Thyroid gland (tissue), 4 donors: Measurements from ENCODE around the gene TNN. TPM values are rescaled to one million over a fixed set of nuclear protein-coding genes. Genes with fewer than 3 reads are reported as not detected.

Experiments
- DNase-seq, 2 donors: peaks; one replicate each; pipeline ENCODE4 v3.0.0-alpha.2; 2019
- H3K27ac ChIP-seq, 3 donors: fragments of 200-600 bp; sonication (generic); 1 replicate in 2 of 3; 2 replicates in 1 of 3; pipeline ENCODE4 v1.5.1; 2016 to 2019; ENCODE audit warnings: mild to moderate bottlenecking in 1 of 3, moderate library complexity in 1 of 3
- H3K27me3 ChIP-seq: fragments of 200-600 bp; sonication (generic); one replicate; pipeline ENCODE4 v1.5.1; 2019
- H3K36me3 ChIP-seq, 2 donors: fragments of 200-600 bp; sonication (generic); one replicate each; pipeline ENCODE4 v1.5.1; 2016 to 2019
- H3K4me1 ChIP-seq, 2 donors: fragments of 200-600 bp; sonication (generic); one replicate each; pipeline ENCODE4 v1.5.1; 2017 to 2019
- H3K4me3 ChIP-seq, 3 donors: fragments of 200-600 bp; sonication (generic); replicated peaks in 1 of 3; 1 replicate in 2 of 3; 2 replicates in 1 of 3; pipeline ENCODE4 v1.5.1; 2016; ENCODE audit warnings: mild to moderate bottlenecking in 1 of 3
- H3K9me3 ChIP-seq: fragments of 200-600 bp; sonication (generic); one replicate; pipeline ENCODE4 v1.5.1; 2017
- CTCF ChIP-seq, 6 experiments: fragments of 200-600 bp in 3 of 6; fragments of 450-650 bp in 3 of 6; sonication (generic) in 3 of 6; IDR thresholded peaks; one replicate each; pipeline ENCODE4 v1.5.1; 2016 to 2019; ENCODE audit warnings: antibody characterized with exemption in 6 of 6, mild to moderate bottlenecking in 2 of 6, inconsistent platforms in 1 of 6, moderate library complexity in 1 of 6
- POLR2A ChIP-seq, 2 donors: fragments of 450-650 bp; IDR thresholded peaks; one replicate each; pipeline ENCODE4 v1.6.1; 2017; ENCODE audit warnings: antibody characterized with exemption in 2 of 2, mild to moderate bottlenecking in 2 of 2, moderate library complexity in 1 of 2
- WGBS, 2 donors: methylation state at CpG; one replicate each; pipeline ENCODE4 v1.1.5; 2017; 5-methylcytosine and 5-hydroxymethylcytosine counted together
- intact Hi-C: fragments of 100-400 bp; cut with DNase I; formaldehyde crosslinking; loops from one replicate; pipeline ENCODE4 v1.15.1; 2023
- total RNA-seq, 4 donors: library from RNA; depleted of rRNA; stranded (reverse); fragments of >200 nt; gene quantifications; one replicate each; pipeline ENCODE4 v1.2.3, GENCODE V29; 2016

Gene TNN
- total RNA-seq, 4 donors from 2014 or later = 0.27 to 1.3 (median 0.44) TPM

GRCh38 chr1:175114996-175115395, 47.4 kb downstream of the TNN start:
- DNase-seq = no peak
- H3K4me3 ChIP-seq = no peak overlapping the region
- WGBS, 2 donors = 43% methylated on average over 1 to 2 of the region's 2 CpGs

DNA sequence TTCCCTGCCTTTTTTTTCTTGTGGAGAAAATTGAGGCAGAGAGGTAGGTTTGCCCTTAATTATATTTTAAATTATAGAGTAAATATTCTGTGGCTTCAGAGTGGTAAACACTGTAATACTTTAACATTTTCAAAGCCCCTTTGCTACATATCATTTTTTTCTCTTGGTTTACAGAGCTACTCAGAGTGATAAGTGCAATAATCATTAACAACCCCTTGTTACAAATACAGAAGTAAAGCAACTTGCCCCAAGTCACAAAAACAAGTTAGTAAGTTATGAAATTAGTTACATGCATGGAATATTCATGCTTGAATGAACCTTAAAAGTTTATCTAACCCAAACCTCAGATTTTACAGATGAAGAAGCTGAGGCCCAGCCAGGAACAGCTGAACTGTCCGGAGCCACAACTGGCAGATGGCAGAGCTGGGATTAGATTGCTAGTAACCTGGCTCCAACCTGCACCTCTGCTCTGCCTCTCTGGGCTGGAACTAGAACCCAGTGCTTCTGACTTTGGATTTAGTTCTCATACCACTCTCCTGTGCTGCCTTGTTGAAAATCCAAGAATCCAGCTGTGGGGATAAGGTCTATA, 48.7 kb downstream of the TNN start:
- 88 to 100% methylated on average over 1 of the region's 1 CpG for WGBS, 2 donors
- no peaks in the 10 kb centered on the region for H3K27me3 ChIP-seq
- no peaks in the 10 kb centered on the region for H3K36me3 ChIP-seq
- no peaks in the 10 kb centered on the region for H3K4me1 ChIP-seq
- no peaks in the 10 kb centered on the region for H3K9me3 ChIP-seq
- no peak overlapping the region for H3K27ac ChIP-seq
- no peak for DNase-seq
- intact Hi-C loops = no loop called here
- no peak overlapping the region for H3K4me3 ChIP-seq
- TF ChIP-seq CTCF (IDR thresholded peaks at IDR 0.05) = no peak
- TF ChIP-seq POLR2A (IDR thresholded peaks at IDR 0.05) = no peak

More at GRCh38 chr1:175114996-175115395, 47.4 kb downstream of the TNN start:
- Histone ChIP-seq H3K4me1 (no peaks in the 10 kb centered on the region), H3K27me3 (no peaks in the 10 kb centered on the region), H3K27ac (no peak overlapping the region), H3K9me3 (no peaks in the 10 kb centered on the region), H3K36me3 (no peaks in the 10 kb centered on the region)
- intact Hi-C loops = no loop called here
- TF ChIP-seq POLR2A (IDR thresholded peaks at IDR 0.05) (no peak), CTCF (IDR thresholded peaks at IDR 0.05) (no peak)

DNA sequence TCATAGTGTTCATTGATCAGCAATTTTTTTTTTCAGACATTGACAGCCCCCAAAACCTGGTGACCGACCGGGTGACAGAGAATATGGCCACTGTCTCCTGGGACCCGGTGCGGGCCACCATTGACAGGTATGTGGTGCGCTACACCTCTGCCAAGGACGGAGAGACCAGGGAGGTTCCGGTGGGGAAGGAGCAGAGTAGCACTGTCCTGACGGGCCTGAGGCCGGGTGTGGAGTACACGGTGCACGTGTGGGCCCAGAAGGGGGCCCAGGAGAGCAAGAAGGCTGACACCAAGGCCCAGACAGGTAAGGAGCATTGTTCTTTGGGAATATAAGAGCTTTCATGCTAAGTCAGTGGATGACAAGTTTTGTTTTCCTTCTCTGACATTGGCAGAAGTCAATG, 49.3 kb downstream of the TNN start:
- H3K27ac ChIP-seq = no peak overlapping the region
- H3K27me3 ChIP-seq = no peaks in the 10 kb centered on the region
- no peak overlapping the region for H3K4me3 ChIP-seq
- 70 to 81% methylated on average over 10 to 11 of the region's 11 CpGs for WGBS, 2 donors
- H3K9me3 ChIP-seq = no peaks in the 10 kb centered on the region
- no peak for DNase-seq
- intact Hi-C loops = no loop called here
- TF ChIP-seq POLR2A (IDR thresholded peaks at IDR 0.05) (no peak), CTCF (IDR thresholded peaks at IDR 0.05) (no peak)
- H3K4me1 ChIP-seq = no peaks in the 10 kb centered on the region
- H3K36me3 ChIP-seq = no peaks in the 10 kb centered on the region

DNA sequence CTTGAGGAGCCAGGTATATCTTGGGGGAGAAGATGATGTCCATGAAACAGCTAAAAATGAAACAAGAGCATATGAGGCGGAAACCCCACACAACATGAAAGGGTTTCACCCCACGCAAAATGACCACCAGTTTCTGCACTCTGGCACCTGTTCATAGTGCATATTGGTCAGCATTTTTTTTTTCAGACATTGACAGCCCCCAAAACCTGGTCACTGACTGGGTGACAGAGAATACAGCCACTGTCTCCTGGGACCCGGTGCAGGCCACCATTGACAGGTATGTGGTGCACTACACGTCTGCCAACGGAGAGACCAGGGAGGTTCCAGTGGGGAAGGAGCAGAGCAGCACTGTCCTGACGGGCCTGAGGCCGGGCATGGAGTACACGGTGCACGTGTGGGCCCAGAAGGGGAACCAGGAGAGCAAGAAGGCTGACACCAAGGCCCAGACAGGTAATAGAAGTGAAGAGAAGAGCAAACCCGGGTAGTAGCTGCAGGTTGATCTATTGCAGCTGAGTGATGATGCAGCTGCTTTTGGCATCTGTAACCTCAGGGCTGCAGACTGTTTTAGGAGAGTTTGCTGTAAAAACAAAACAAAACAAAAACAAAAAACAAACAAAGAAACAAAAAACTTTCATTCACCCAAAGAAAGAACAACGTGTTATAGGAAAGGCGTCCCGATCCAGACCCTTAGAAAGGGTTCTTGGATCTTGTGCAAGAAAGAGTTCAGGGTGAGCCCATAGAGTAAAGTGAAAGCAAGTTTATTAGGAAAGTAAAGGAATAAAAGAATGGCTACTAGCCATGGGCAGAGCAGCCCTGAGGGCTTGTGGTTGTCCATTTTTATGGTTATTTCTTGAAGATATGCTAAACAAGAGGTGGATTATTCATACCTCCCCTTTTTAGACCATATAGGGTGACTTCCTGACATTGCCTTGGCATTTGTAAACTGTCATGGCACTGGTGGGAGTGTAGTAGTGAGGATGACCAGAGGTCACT, 51.0 kb downstream of the TNN start:
- no peaks in the 10 kb centered on the region for H3K9me3 ChIP-seq
- no peaks in the 10 kb centered on the region for H3K36me3 ChIP-seq
- intact Hi-C loops = no loop called here
- no peaks in the 10 kb centered on the region for H3K27me3 ChIP-seq
- WGBS, 2 donors = 86 to 90% methylated on average over 13 of the region's 13 CpGs
- TF ChIP-seq POLR2A (IDR thresholded peaks at IDR 0.05) = no peak
- no peak for TF ChIP-seq CTCF (IDR thresholded peaks at IDR 0.05)
- no peak overlapping the region for H3K27ac ChIP-seq
- no peaks in the 10 kb centered on the region for H3K4me1 ChIP-seq
- H3K4me3 ChIP-seq = no peak overlapping the region
- no peak for DNase-seq

DNA sequence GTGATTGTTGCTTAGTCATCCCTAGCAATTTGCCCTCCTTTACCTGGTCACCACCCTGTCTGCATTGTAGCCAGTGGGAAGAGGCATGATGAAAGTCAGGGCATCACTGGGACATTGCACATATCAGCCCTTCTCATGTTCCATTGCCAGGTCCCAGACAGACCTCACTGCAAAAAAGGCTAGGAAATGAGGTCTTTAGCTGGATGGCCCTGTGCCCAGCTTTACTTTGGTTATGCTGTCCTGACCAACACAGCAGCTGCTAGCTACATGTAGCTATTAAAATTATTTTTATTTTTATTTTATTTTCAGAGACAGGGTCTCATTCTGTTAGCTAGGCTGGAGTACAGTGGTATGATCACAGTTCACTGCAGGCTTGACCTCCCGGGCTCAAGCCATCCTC, 52.9 kb downstream of the TNN start:
- Histone ChIP-seq H3K36me3 (no peaks in the 10 kb centered on the region), H3K27ac (no peak overlapping the region), H3K4me1 (no peaks in the 10 kb centered on the region), H3K4me3 (no peak overlapping the region), H3K27me3 (no peaks in the 10 kb centered on the region), H3K9me3 (no peaks in the 10 kb centered on the region)
- intact Hi-C loops = no loop called here
- DNase-seq = no peak
- TF ChIP-seq POLR2A (IDR thresholded peaks at IDR 0.05) = no peak
- TF ChIP-seq CTCF (IDR thresholded peaks at IDR 0.05) = no peak
- WGBS, 2 donors = 79 to 90% methylated on average over 1 of the region's 1 CpG
